H1 (cell line): Measurements from ENCODE around the gene TMEM108. TPM values are rescaled to one million over a fixed set of nuclear protein-coding genes. Genes with fewer than 3 reads are reported as not detected.

Experiments
- CTCF ChIA-PET: fragments of 300-600 bp; sonication (Branson Sonifier 250); formaldehyde crosslinking; loops from one replicate; lab custom pipeline; 2021; ENCODE audit not compliant: partially characterized antibody; lab: Charles Lee
- POLR2A ChIA-PET: fragments of 300-600 bp; sonication (Branson Sonifier 250); formaldehyde crosslinking; loops from one replicate; lab custom pipeline; 2021; ENCODE audit warnings: inconsistent platforms; ENCODE audit not compliant: partially characterized antibody; lab: Charles Lee
- DNase-seq, 2 experiments: peaks; one replicate each; pipeline versions ENCODE4 v3.0.0 to v3.0.0-alpha.2; 2010 to 2022; ENCODE audit warnings: low spot score in 2 of 2, low read depth in 1 of 2, mixed read lengths in 1 of 2
- FAIRE-seq: peaks from 2 replicates; lab custom pipeline; 2011; peaks lifted over from hg19 to GRCh38; lab: Jason Lieb, UNC
- H2AFZ ChIP-seq: 2 replicates; pipeline ENCODE4 v1.8.1; 2012; ENCODE audit warnings: low read length, inconsistent platforms
- H2AK5ac ChIP-seq: 2 replicates; pipeline ENCODE4 v1.6.1; 2013; ENCODE audit warnings: low read depth, low read length
- H2BK120ac ChIP-seq: replicated peaks from 2 replicates; pipeline ENCODE3; 2013; ENCODE audit warnings: low read depth, low read length, inconsistent platforms
- H2BK12ac ChIP-seq: 2 replicates; pipeline ENCODE4 v1.6.1; 2013; ENCODE audit warnings: low read depth, low read length
- H2BK15ac ChIP-seq: 2 replicates; pipeline ENCODE4 v1.6.1; 2013; ENCODE audit warnings: low read length
- H2BK20ac ChIP-seq: 2 replicates; pipeline ENCODE4 v1.6.1; 2013; ENCODE audit warnings: low read length
- H2BK5ac ChIP-seq: 2 replicates; pipeline ENCODE4 v1.6.1; 2013; ENCODE audit warnings: low read depth, low read length
- H3K14ac ChIP-seq: 2 replicates; pipeline ENCODE4 v1.6.1; 2013; ENCODE audit warnings: inconsistent platforms; ENCODE audit not compliant: insufficient read length
- H3K18ac ChIP-seq: 2 replicates; pipeline ENCODE4 v1.6.1; 2013; ENCODE audit warnings: low read length; ENCODE audit errors: extremely low read depth
- H3K23ac ChIP-seq: 2 replicates; pipeline ENCODE4 v1.6.1; 2013; ENCODE audit warnings: inconsistent platforms; ENCODE audit not compliant: insufficient read length
- H3K23me2 ChIP-seq: 2 replicates; pipeline ENCODE4 v1.6.1; 2013; ENCODE audit warnings: low read depth, low read length
- H3K27ac ChIP-seq: 2 replicates; pipeline ENCODE4 v1.6.1; 2011; ENCODE audit warnings: low read depth, low read length, inconsistent platforms
- H3K27me3 ChIP-seq, 4 experiments: replicated peaks in 1 of 4; 1 replicate in 1 of 4; 2 replicates in 3 of 4; pipeline versions ENCODE4 v1.6.1 to v1.8.1; 2011 to 2013; ENCODE audit warnings: low read length in 3 of 4, mild to moderate bottlenecking in 3 of 4, inconsistent platforms in 2 of 4, mixed read lengths in 2 of 4, moderate library complexity in 1 of 4; ENCODE audit not compliant: control insufficient read depth in 3 of 4, insufficient read depth in 3 of 4; ENCODE audit errors: extremely low read depth in 1 of 4
- H3K36me3 ChIP-seq, 4 experiments: 2 replicates each; pipeline versions ENCODE4 v1.6.1 to v1.8.1; 2011 to 2013; ENCODE audit warnings: mild to moderate bottlenecking in 4 of 4, low read length in 3 of 4, moderate library complexity in 2 of 4, control low read depth in 1 of 4, inconsistent platforms in 1 of 4; ENCODE audit not compliant: insufficient read depth in 4 of 4, control insufficient read depth in 2 of 4
- H3K4ac ChIP-seq: replicated peaks from 2 replicates; pipeline ENCODE3; 2013; ENCODE audit warnings: low read length, low read depth, mixed read lengths, inconsistent platforms; ENCODE audit not compliant: insufficient read length
- H3K4me1 ChIP-seq, 4 experiments: replicated peaks in 1 of 4; 1 replicate in 1 of 4; 2 replicates in 3 of 4; pipeline versions ENCODE4 v1.6.1 to v1.8.1; 2011 to 2013; ENCODE audit warnings: low read length in 3 of 4, inconsistent platforms in 2 of 4, mixed read lengths in 1 of 4; ENCODE audit not compliant: insufficient read depth in 4 of 4, control insufficient read depth in 3 of 4
- H3K4me2 ChIP-seq, 2 experiments: 2 replicates each; pipeline versions ENCODE4 v1.6.1 to v1.8.1; 2011 to 2013; ENCODE audit warnings: low read depth in 2 of 2, low read length in 2 of 2, control low read depth in 1 of 2, inconsistent platforms in 1 of 2, mild to moderate bottlenecking in 1 of 2; ENCODE audit not compliant: insufficient read depth in 1 of 2
- H3K4me3 ChIP-seq, 4 experiments: fragments of 200-600, 300-600 bp in 1 of 4; sonication (generic), shearing (Covaris generic), sonication (Bioruptor Twin) in 1 of 4; 2 replicates each; pipeline versions ENCODE4 v1.5.1 to v1.8.1; 2011 to 2016; ENCODE audit warnings: low read length in 4 of 4, low read depth in 3 of 4, control low read depth in 2 of 4, inconsistent platforms in 2 of 4, mild to moderate bottlenecking in 2 of 4, mixed read lengths in 1 of 4, moderate library complexity in 1 of 4; ENCODE audit not compliant: insufficient read depth in 2 of 4; ENCODE audit errors: extremely low read depth in 1 of 4
- H3K56ac ChIP-seq: replicated peaks from 2 replicates; pipeline ENCODE3; 2013; ENCODE audit warnings: low read depth, mild to moderate bottlenecking, mixed read lengths, low read length, inconsistent platforms; ENCODE audit not compliant: insufficient read length
- H3K79me1 ChIP-seq: 2 replicates; pipeline ENCODE4 v1.6.1; 2013; ENCODE audit warnings: low read depth, low read length, control low read depth
- H3K79me2 ChIP-seq, 2 experiments: 2 replicates each; pipeline versions ENCODE4 v1.6.1 to v1.8.1; 2012 to 2013; ENCODE audit warnings: low read length in 2 of 2, mild to moderate bottlenecking in 2 of 2, inconsistent platforms in 1 of 2; ENCODE audit not compliant: insufficient read depth in 2 of 2, control insufficient read depth in 1 of 2
- H3K9ac ChIP-seq, 4 experiments: replicated peaks in 1 of 4; 1 replicate in 1 of 4; 2 replicates in 3 of 4; pipeline versions ENCODE4 v1.6.1 to v1.8.1; 2011 to 2013; ENCODE audit warnings: low read depth in 3 of 4, low read length in 3 of 4, control low read depth in 2 of 4, mild to moderate bottlenecking in 2 of 4, moderate library complexity in 2 of 4, inconsistent platforms in 1 of 4; ENCODE audit errors: extremely low read depth in 1 of 4
- H3K9me3 ChIP-seq, 2 experiments: 2 replicates each; pipeline versions ENCODE4 v1.6.1 to v1.8.1; 2012 to 2013; ENCODE audit warnings: mild to moderate bottlenecking in 2 of 2, moderate library complexity in 2 of 2, control low read depth in 1 of 2, inconsistent platforms in 1 of 2, low read depth in 1 of 2, low read length in 1 of 2, mixed read lengths in 1 of 2; ENCODE audit not compliant: insufficient read depth in 2 of 2
- H4K20me1 ChIP-seq, 2 experiments: replicated peaks in 1 of 2; 2 replicates each; pipeline versions ENCODE3 to v1.8.1; 2011 to 2013; ENCODE audit warnings: inconsistent platforms in 2 of 2, low read length in 2 of 2, mild to moderate bottlenecking in 1 of 2; ENCODE audit not compliant: insufficient read depth in 2 of 2, control insufficient read depth in 1 of 2
- H4K5ac ChIP-seq: 2 replicates; pipeline ENCODE4 v1.6.1; 2013; ENCODE audit warnings: low read length, low read depth, mixed read lengths, inconsistent platforms; ENCODE audit not compliant: insufficient read length
- H4K8ac ChIP-seq: 2 replicates; pipeline ENCODE4 v1.8.0; 2013; ENCODE audit warnings: mild to moderate bottlenecking, moderate library complexity, low read length, inconsistent platforms; ENCODE audit not compliant: insufficient read depth; ENCODE audit errors: extremely low read depth
- H4K91ac ChIP-seq: replicated peaks from 2 replicates; pipeline ENCODE3; 2013; ENCODE audit warnings: low read length, mixed read lengths, inconsistent platforms; ENCODE audit not compliant: insufficient read length
- ASH2L ChIP-seq: fragments of 200-600, 300-600 bp; sonication (generic); IDR thresholded peaks from one replicate; pipeline ENCODE4 v1.7.1; 2017; ENCODE audit warnings: low read length
- BRCA1 ChIP-seq: IDR thresholded peaks from 2 replicates; pipeline ENCODE4 v1.6.1; 2012; ENCODE audit warnings: low read depth, low read length, improper control_type of control experiment
- CHD1 ChIP-seq: IDR thresholded peaks from 2 replicates; pipeline ENCODE4 v1.6.1; 2012; ENCODE audit warnings: low read depth, low read length, improper control_type of control experiment
- CHD2 ChIP-seq: IDR thresholded peaks from 2 replicates; pipeline ENCODE4 v1.6.1; 2012; ENCODE audit warnings: low read length, improper control_type of control experiment
- EGR1 ChIP-seq: IDR thresholded peaks from 2 replicates; pipeline ENCODE4 v1.6.1; 2011; ENCODE audit warnings: low read depth, low read length, borderline replicate concordance
- HDAC2 ChIP-seq, 2 experiments: fragments of 300-600 bp in 1 of 2; sonication (generic) in 1 of 2; IDR thresholded peaks; 2 replicates each; pipeline ENCODE4 v1.6.1; 2011 to 2012; ENCODE audit warnings: low read depth in 2 of 2, low read length in 2 of 2, mild to moderate bottlenecking in 2 of 2, moderate library complexity in 2 of 2, borderline replicate concordance in 1 of 2, inconsistent platforms in 1 of 2
- JUN ChIP-seq: IDR thresholded peaks from 2 replicates; pipeline ENCODE4 v1.6.1; 2011; ENCODE audit warnings: low read depth, mild to moderate bottlenecking, improper control_type of control experiment, low read length
- KDM1A ChIP-seq: fragments of 200-600, 300-600 bp; sonication (generic); IDR thresholded peaks from 2 replicates; pipeline ENCODE4 v1.7.1; 2016; ENCODE audit warnings: mild to moderate bottlenecking, low read length, borderline replicate concordance
- MAX ChIP-seq: IDR thresholded peaks from 2 replicates; pipeline ENCODE4 v1.6.1; 2012; ENCODE audit warnings: inconsistent platforms
- PHF8 ChIP-seq: fragments of 200-600 bp; sonication (generic); conservative IDR thresholded peaks from 2 replicates; pipeline ENCODE4 v1.7.1; 2012; ENCODE audit warnings: low read depth, mild to moderate bottlenecking, inconsistent platforms, low read length, moderate library complexity
- RFX5 ChIP-seq: IDR thresholded peaks from 2 replicates; pipeline ENCODE4 v1.6.1; 2011; ENCODE audit warnings: low read depth, low read length, improper control_type of control experiment, borderline replicate concordance
- RNF2 ChIP-seq: fragments of 200-900, 300-1000 bp; sonication (generic); IDR thresholded peaks from 2 replicates; pipeline ENCODE4 v1.7.1; 2016; ENCODE audit warnings: borderline replicate concordance, low read depth, mild to moderate bottlenecking, antibody characterized with exemption, low read length; ENCODE audit not compliant: poor library complexity, severe bottlenecking; ENCODE audit errors: missing control alignments
- SP1 ChIP-seq: IDR thresholded peaks from 2 replicates; pipeline ENCODE4 v1.6.1; 2011; ENCODE audit warnings: low read depth, low read length
- WGBS, 2 experiments: shearing (Covaris generic) in 1 of 2; methylation state at CpG; one replicate each; pipeline versions ENCODE4 v1.1.6 to v1.1.7; 2013 to 2015; ENCODE audit warnings: low lambda C conversion rate in 2 of 2, mixed read lengths in 2 of 2, inconsistent platforms in 1 of 2, low coverage in 1 of 2, missing lambda C conversion rate in 1 of 2; ENCODE audit not compliant: insufficient replicate concordance in 2 of 2, insufficient coverage in 1 of 2, insufficient read length in 1 of 2; ENCODE audit errors: extremely low coverage in 1 of 2, missing lambda C conversion rate in 1 of 2; 5-methylcytosine and 5-hydroxymethylcytosine counted together
- polyA plus RNA-seq, 7 experiments: library from polyadenylated mRNA; depleted of rRNA in 3 of 7; stranded (reverse) in 5 of 7; unstranded in 2 of 7; fragments of >200 nt in 5 of 7; fragments of 200-250 nt in 2 of 7; gene quantifications; 1 replicate in 5 of 7; 2 replicates in 1 of 7; 4 replicates in 1 of 7; pipeline versions ENCODE4 v1.2.1 to v1.2.3, GENCODE V29; 2011 to 2013; ENCODE audit warnings: missing spikeins in 2 of 7, mixed read lengths in 2 of 7
- total RNA-seq: library from RNA; stranded (reverse); fragmentation: NEBNext Ultra II Directional; extraction: Animal tissue kit (Norgen Biotek cat#: 25700); gene quantifications from 2 replicates; pipeline ENCODE4 v1.2.1, GENCODE V29; 2021

Gene TMEM108
- total and polyA plus RNA-seq, 2 of the 8 experiments (the other 6 are each of a cell fraction or from before 2014, with no cell fraction given) = 14.3 to 16.2 TPM

- ChIA-PET CTCF (interaction anchor here (0.9 to 6.2 kb wide), 10 partner anchors 7 to 664 kb away, joined by 3 to 40 read pairs (median 8); no protein-coding TSS in a partner anchor), POLR2A (no interaction called here)
- Histone ChIP-seq H3K4ac (no peak overlapping the region), H3K23me2 (no peaks in the 10 kb centered on the region), H2BK5ac (no peak overlapping the region), H3K27me3 (no peaks in the 10 kb centered on the region), H3K14ac (no peak overlapping the region), H3K79me1 (no peaks in the 10 kb centered on the region), H3K36me3 (no peaks in the 10 kb centered on the region; a peak in 1 of 8 replicates), H4K5ac (no peak overlapping the region), H2BK15ac (no peak overlapping the region), H4K20me1 (peaks cover 0 to 1% of the 10 kb centered on the region in 2 experiments), H2BK20ac (no peak overlapping the region), H3K27ac (no peak overlapping the region), H2AK5ac (no peak overlapping the region), H3K23ac (no peak overlapping the region), H2BK120ac (no peak overlapping the region), H3K9ac (no peak overlapping the region), H2AFZ (no peak overlapping the region), H3K4me3 (no peak overlapping the region), H2BK12ac (no peak overlapping the region), H4K8ac (no peak overlapping the region), H3K18ac (no peak overlapping the region), H3K56ac (no peak overlapping the region), H3K4me2 (no peak overlapping the region), H3K9me3 (no peaks in the 10 kb centered on the region), H3K79me2 (no peaks in the 10 kb centered on the region), H4K91ac (no peak overlapping the region), H3K4me1 (no peaks in the 10 kb centered on the region)
- WGBS, 2 experiments = 90% methylated on average over 4 of the region's 4 CpGs; no CpG with 5 or more reads in 1 of the 2 experiments
- DNase-seq = no peak
- no peak for FAIRE-seq
- TF ChIP-seq KDM1A (no peak), RFX5 (no peak), MAX (no peak), RNF2 (no peak), EGR1 (no peak), CHD1 (no peak), PHF8 (no peak), CHD2 (no peak), HDAC2 (IDR thresholded peaks at IDR 0.05; ENCODE audit: borderline replicate concordance in 1 of 2, low read depth in 2 of 2, low read length in 2 of 2) (no peak), ASH2L (no peak), BRCA1 (no peak), JUN (no peak), SP1 (no peak)
These were observed 352.5 kb downstream of the TMEM108 start for GRCh38 chr3:133390715-133391114.
